GM18498 (cell line): ENCODE results near the gene FCRLB.
"Not testable (repeated sequence)": the region's sequence is repeated elsewhere in the genome, so short reads cannot be mapped to it uniquely, and the experiment has no call there.

Source experiments
- ATAC-seq: cut with Tn5 transposase; IDR thresholded peaks from one replicate; pipeline ENCODE4 v1.9.1; 2021; ENCODE audit warnings: mild to moderate bottlenecking, moderate library complexity; ENCODE audit not compliant: unreplicated experiment

FCRLB gene

GRCh38 chr1:161738627-161739287, 17.4 kb downstream of the FCRLB start:
- peak; percentile 76 for ATAC-seq

GRCh38 chr1:161739865-161740566, 18.7 kb downstream of the FCRLB start:
- peak; percentile 24 for ATAC-seq

GRCh38 chr1:161740921-161741320, 19.6 kb downstream of the FCRLB start:
- ATAC-seq: no peak

- ATAC-seq: no peak
These were observed 21.9 kb downstream of the FCRLB start for GRCh38 chr1:161743231-161743630.

- no peak for ATAC-seq
These were observed 26.5 kb downstream of the FCRLB start for GRCh38 chr1:161747801-161748200.

GRCh38 chr1:161749509-161750407, 28.4 kb downstream of the FCRLB start, which contains the start of gene DUSP12:
DUSP12 (plus strand) TSS chr1:161749786; CDS start chr1:161749802, 16 bp downstream.
- peak; percentile 96 for ATAC-seq

- no peak for ATAC-seq
These were observed 42.3 kb downstream of the FCRLB start for GRCh38 chr1:161763522-161764098.

GRCh38 chr1:161766102-161766981, 45.0 kb downstream of the FCRLB start, which contains the start of gene ATF6:
ATF6 (plus strand) TSS chr1:161766320; CDS start chr1:161766361, 41 bp downstream.
- ATAC-seq: peak; percentile 69

- no peak for ATAC-seq
These were observed 47.1 kb downstream of the FCRLB start for GRCh38 chr1:161768461-161768860.

- no peak for ATAC-seq
These were observed 47.8 kb downstream of the FCRLB start for GRCh38 chr1:161768986-161769672.

GRCh38 chr1:161769673-161770045, 48.3 kb downstream of the FCRLB start:
- ATAC-seq: not testable (repeated sequence)

- ATAC-seq: no peak
These were observed 48.9 kb downstream of the FCRLB start for GRCh38 chr1:161770250-161770649.

GRCh38 chr1:161771161-161771560, 49.8 kb downstream of the FCRLB start:
- ATAC-seq: no peak

GRCh38 chr1:161771973-161772372, 50.6 kb downstream of the FCRLB start:
- no peak for ATAC-seq

GRCh38 chr1:161772397-161772796, 51.1 kb downstream of the FCRLB start:
- ATAC-seq: no peak

- no peak for ATAC-seq
These were observed 52.4 kb downstream of the FCRLB start for GRCh38 chr1:161773791-161774190.

GRCh38 chr1:161777261-161777660, 55.9 kb downstream of the FCRLB start:
- no peak for ATAC-seq
